Islet of Langerhans (tissue), 1 donor: Measurements from ENCODE around the gene MOCS3.

ENCODE experiments used
- FAIRE-seq: peaks from one replicate; lab custom pipeline; 2011; peaks lifted over from hg19 to GRCh38; lab: Jason Lieb, UNC

Gene MOCS3

GRCh38 chr20:50958615-50959542, at the start of gene MOCS3:
MOCS3 (plus strand) TSS chr20:50958818; CDS start chr20:50958843, 25 bp downstream.
- FAIRE-seq: peak; percentile 95

GRCh38 chr20:50909413-50909812, 49.2 kb upstream of the MOCS3 start:
- no peak for FAIRE-seq

- FAIRE-seq: no peak
Measured at GRCh38 chr20:50911030-50911429, 47.6 kb upstream of the MOCS3 start.

- no peak for FAIRE-seq
Measured at GRCh38 chr20:50911716-50912115, 46.9 kb upstream of the MOCS3 start.

- FAIRE-seq: no peak
Measured at GRCh38 chr20:50913690-50914375, 44.8 kb upstream of the MOCS3 start.

- FAIRE-seq: no peak
Measured at GRCh38 chr20:50915424-50915823, 43.2 kb upstream of the MOCS3 start.

GRCh38 chr20:50916257-50916656, 42.4 kb upstream of the MOCS3 start:
- no peak for FAIRE-seq

GRCh38 chr20:50916934-50917333, 41.7 kb upstream of the MOCS3 start:
- no peak for FAIRE-seq

- FAIRE-seq: no peak
Measured at GRCh38 chr20:50918403-50918802, 40.2 kb upstream of the MOCS3 start.

GRCh38 chr20:50919567-50919966, 39.1 kb upstream of the MOCS3 start:
- no peak for FAIRE-seq

- no peak for FAIRE-seq
Measured at GRCh38 chr20:50920997-50921396, 37.6 kb upstream of the MOCS3 start.

- FAIRE-seq: no peak
Measured at GRCh38 chr20:50921803-50922501, 36.7 kb upstream of the MOCS3 start.

- FAIRE-seq: no peak
Measured at GRCh38 chr20:50924261-50924920, 34.2 kb upstream of the MOCS3 start.

GRCh38 chr20:50926530-50926929, 32.1 kb upstream of the MOCS3 start:
- no peak for FAIRE-seq

- FAIRE-seq: no peak
Measured at GRCh38 chr20:50928469-50928868, 30.1 kb upstream of the MOCS3 start.

GRCh38 chr20:50929299-50930138, 29.1 kb upstream of the MOCS3 start:
- FAIRE-seq: no peak

GRCh38 chr20:50930139-50930975, 28.3 kb upstream of the MOCS3 start:
- FAIRE-seq: no peak

- FAIRE-seq: no peak
Measured at GRCh38 chr20:50930976-50931305, 27.7 kb upstream of the MOCS3 start.

- no peak for FAIRE-seq
Measured at GRCh38 chr20:50931306-50932015, 27.2 kb upstream of the MOCS3 start, which contains the start of gene ADNP. ADNP (minus strand) TSS chr20:50931437; CDS start chr20:50903996, 27,441 bp downstream.

- no peak for FAIRE-seq
Measured at GRCh38 chr20:50932016-50932485, 26.6 kb upstream of the MOCS3 start.
